Measurements from ENCODE around the gene MAPK4.

GRCh38 chr18:50696929-50697328, 137.0 kb downstream of the MAPK4 start:
- no peak for TF ChIP-seq YY1 (IDR thresholded peaks at IDR 0.05; ENCODE audit: insufficient read depth, insufficient read length)
- no peak for TF ChIP-seq SUZ12 (IDR thresholded peaks at IDR 0.05; ENCODE audit: extremely low read depth, insufficient read depth, insufficient read length)

All from NT2/D1 (cell line).